GM19035 (cell line): Measurements from ENCODE around the gene IGFBP6.
"Not testable (repeated sequence)": the region's sequence is repeated elsewhere in the genome, so short reads cannot be mapped to it uniquely, and the experiment has no call there.

Source experiments
- ATAC-seq: cut with Tn5 transposase; IDR thresholded peaks from one replicate; pipeline ENCODE4 v1.9.1; 2021; ENCODE audit not compliant: unreplicated experiment

The IGFBP6 gene

DNA sequence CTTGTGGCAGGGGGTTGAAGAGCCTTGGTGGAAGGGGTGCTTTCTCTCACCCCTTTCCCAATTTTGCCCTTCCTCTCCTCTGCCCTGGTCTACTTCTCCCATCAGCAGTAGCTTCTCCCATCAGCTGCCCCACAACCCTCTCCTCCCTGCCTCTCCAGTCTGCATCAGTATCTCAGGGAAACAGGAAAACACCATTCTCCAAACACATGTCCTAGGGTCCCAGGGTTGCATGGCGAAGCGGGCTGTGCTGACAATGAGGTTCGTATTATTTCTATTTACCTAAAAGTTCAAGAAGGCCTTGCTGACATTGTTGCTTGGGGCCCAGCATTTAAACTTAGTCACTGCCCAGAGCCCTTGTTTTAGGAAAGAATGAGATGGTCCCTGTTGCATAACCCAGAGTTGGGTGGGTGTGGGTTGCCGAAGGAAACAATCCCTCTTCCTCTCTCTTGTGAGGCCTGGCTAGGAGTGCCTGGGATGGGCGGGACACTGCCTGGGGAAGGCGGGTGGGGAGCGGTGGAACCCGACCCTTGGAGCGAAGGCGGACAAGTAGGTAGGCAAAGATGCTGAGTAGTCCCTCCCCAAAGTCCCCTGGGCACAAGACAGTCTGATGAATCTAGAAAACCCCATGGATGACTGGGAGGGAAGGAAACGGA, 1.3 kb upstream of the IGFBP6 start:
- no peak for ATAC-seq

GRCh38 chr12:53096759-53097158, 708 bp upstream of the IGFBP6 start:
- no peak for ATAC-seq

DNA sequence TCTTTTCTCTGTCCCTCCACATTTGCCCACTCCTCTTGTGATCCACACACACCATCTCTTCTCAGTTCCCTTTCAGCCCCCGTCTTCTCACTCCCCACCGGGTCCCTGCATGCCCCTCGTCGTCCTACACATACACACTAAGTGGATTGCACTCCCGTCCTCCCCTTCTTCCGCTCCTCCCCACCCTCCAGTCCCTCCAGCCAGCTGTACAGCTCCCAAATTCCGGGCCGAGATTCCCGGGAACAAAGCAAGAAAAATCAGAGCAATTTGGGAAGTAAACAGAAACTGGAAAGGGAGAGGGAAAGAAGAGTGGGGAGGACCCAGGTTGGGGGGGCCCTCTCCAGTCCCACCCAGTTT, 282 bp upstream of the IGFBP6 start:
- ATAC-seq, result no peak

DNA sequence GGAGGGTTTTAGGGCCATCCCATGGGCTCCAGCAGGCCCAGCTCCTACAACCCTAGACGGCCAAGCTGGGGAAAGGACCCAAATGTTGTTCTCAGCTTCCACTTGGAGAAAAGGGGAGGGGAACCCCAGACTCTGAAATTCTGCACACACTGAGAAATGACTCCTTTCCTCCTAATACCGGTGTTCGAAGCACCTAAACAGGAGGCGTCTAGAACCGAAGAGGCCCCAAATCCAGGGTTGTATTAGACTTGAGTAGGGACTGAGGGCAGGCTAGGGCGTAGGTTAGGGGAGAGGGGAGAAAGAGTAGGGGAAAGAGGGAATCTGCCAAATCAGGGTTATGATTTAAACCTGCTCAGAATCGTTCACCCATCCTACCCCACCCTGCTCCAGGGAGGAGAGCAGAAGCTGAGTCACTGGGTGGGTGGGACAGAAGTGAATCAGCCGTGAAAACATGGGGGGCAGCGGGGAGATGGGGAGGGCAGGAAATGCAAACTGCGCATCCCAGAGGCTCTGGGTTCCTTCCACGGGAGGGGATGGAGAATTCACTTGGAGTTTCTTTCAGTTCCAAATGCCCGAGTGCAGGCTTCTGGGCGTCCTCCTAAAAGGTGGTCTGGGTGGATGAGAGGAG, 1.0 kb downstream of the IGFBP6 start:
- ATAC-seq, result no peak

DNA sequence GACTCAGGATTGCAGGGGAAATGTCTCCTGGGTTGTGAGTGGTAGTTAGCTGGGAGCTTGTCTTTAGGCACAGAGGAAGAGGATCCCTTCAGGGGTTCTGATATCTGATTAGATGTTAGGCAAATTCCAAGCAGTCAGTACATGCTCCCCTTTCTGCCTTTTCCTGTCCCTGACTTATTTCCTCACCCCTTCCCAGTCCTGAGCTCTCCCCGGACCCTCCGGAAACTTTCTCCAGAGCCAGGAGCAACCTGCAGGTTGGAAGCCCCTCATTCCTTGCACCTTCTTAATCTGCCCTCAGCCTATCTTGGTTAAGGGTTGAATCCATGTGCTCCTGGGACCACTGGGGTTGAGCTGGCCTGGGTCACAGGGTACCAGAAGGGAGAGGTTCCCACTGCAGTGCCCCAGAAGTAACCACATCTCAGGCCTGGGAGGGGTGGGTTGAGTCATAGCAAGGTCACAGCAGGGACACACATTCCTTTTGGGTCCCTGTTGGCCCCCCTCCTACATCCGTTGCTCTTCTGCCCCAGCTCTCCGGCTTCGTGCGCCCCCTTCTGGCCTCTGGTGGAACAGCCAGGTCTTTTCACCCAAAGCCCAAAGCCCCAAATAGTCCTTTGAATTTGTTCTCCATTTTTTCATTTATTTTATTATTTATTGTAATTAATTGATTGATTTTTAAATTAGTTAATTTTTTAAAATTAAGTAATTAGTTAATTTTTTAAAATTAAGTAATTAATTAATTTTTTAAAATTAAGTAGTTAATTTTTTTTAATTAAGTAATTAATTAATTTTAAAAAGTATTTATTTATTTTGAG, 1.8 kb downstream of the IGFBP6 start:
- ATAC-seq, result no peak

DNA sequence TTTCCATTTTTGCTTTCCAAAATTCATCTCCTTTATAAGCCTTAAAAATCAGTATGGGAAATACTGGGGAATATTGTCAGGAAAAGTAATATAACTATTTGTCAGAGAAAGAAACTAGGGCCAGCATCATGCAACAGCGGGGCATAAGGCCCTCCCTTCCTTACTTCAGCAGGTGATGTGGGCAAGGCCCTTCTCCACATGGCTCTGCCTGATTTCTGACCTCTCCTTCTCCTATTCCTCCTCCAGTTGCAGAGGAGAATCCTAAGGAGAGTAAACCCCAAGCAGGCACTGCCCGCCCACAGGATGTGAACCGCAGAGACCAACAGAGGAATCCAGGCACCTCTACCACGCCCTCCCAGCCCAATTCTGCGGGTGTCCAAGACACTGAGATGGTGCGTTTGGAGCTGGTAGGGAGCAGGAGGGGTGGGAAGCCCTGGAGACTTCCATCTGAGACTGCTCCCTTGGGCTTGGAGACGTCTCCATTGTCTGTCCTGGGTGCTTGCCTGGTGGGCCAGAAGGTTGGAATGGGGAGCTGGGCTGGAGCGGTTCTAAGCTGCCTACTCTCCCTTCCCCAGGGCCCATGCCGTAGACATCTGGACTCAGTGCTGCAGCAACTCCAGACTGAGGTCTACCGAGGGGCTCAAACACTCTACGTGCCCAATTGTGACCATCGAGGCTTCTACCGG, 3.1 kb downstream of the IGFBP6 start:
- ATAC-seq, result no peak

GRCh38 chr12:53101266-53101665, 3.8 kb downstream of the IGFBP6 start:
- no peak for ATAC-seq

DNA sequence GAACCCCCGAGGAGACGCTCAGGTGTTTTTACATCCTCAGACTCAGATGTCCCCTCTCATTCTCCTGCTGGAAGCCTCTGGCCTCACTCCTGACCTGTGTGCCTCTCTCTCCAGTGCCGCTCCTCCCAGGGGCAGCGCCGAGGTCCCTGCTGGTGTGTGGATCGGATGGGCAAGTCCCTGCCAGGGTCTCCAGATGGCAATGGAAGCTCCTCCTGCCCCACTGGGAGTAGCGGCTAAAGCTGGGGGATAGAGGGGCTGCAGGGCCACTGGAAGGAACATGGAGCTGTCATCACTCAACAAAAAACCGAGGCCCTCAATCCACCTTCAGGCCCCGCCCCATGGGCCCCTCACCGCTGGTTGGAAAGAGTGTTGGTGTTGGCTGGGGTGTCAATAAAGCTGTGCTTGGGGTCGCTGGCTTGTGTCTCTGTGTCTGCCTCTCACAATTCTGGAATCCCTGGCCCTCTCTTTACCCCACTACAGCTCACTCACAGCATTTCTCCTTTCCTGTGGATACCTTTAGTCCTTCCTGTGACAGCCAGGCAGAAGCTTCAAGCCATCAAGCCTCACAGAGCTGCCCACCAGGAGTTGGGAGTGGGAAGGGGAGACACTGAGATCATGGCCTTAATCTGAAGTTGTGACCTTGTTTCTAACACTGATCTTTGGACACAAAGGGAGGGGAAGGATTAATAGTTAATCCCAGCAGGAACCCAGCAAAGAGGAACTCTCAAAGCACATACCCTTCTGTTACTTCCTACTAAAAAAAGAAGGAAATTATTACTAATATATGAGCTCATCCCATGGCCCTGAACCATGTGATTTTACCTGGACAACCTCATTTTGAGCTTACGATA, 4.7 kb downstream of the IGFBP6 start:
- no peak for ATAC-seq

GRCh38 chr12:53102883-53103807, 5.7 kb downstream of the IGFBP6 start, which contains the start of gene SOAT2:
Gene SOAT2, plus strand, starts transcription at chr12:53103486. Its CDS starts 92 bp downstream, at chr12:53103578.
- ATAC-seq, result no peak

DNA sequence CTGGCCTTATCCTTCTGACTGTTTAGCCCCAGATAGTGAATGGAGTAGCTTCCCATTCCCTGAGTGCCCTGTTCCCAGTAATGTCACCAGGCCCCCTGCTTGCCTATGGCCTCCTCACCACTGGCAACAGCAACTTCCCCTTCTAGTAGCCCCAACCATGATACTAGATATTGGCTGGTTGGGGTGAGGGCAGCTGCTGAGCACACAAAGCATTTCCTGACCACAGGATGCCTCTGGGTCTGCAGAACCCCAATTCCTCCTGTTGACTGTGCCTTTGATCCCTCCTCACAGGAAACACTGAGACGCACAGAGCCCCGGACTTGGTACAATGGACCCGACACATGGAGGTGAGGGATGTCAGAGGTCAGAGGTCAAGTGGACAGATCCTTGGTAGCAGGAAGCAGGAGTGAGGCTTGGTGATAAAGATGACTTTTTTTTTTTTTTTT, 6.4 kb downstream of the IGFBP6 start:
- ATAC-seq, result no peak

GRCh38 chr12:53105256-53105655, 7.8 kb downstream of the IGFBP6 start:
- ATAC-seq, result no peak

DNA sequence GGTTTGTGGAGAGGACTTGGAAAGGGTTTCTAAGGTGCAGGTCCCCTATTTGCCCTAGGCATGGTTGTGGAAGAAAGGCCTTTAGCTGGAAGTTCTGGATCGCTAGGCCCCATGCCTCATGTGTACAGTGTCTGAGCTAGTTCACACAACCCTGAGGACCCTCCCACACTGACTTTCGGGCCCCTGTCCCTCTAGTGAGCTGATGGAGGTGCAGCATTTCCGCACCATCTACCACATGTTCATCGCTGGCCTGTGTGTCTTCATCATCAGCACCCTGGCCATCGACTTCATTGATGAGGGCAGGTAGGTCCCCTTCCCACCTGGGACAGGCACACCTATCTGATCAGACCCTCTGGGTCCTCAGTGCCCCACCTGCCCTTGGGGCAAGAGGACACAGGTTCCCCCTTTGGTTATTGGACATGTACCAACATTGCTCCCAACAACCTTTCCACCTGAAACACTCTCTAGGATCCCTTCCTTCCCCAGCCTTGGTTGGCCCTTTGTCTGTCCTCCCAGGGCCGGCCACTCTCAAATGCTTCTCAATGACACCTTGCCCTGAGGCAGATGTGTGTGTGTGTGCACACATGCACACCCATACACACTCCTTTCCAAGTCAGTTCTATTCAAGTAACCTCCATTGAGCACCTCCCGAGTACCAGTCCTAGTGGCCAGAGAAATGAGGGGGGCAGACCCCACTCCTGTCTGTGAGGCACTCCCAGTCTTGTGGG, 8.4 kb downstream of the IGFBP6 start:
- ATAC-seq, result no peak

DNA sequence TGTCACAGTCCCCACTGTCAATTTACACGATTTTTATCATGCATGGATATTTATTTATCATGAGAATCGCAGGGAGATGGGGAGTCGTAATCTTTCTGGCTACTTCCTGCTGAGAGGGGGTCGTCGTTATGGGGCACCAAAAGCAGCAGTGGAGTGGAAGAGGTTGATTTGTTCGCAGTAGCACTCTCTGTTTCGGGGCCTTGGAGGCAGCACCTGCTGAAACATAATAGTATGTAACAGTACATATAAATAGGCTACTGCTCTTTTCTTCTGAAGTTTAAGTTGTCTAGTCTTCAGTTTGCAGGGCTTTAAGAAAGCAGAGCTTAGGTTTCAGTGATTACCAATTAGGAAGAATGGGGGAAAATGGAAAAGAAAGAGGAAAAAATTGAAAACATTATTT, 9.7 kb downstream of the IGFBP6 start:
- no peak for ATAC-seq

- not testable (repeated sequence) for ATAC-seq
These were observed 15.0 kb downstream of the IGFBP6 start for GRCh38 chr12:53112431-53112830.

- no peak for ATAC-seq
These were observed 15.8 kb downstream of the IGFBP6 start for GRCh38 chr12:53113136-53113705.

- ATAC-seq, result no peak
These were observed 16.5 kb downstream of the IGFBP6 start for GRCh38 chr12:53113951-53114350.

DNA sequence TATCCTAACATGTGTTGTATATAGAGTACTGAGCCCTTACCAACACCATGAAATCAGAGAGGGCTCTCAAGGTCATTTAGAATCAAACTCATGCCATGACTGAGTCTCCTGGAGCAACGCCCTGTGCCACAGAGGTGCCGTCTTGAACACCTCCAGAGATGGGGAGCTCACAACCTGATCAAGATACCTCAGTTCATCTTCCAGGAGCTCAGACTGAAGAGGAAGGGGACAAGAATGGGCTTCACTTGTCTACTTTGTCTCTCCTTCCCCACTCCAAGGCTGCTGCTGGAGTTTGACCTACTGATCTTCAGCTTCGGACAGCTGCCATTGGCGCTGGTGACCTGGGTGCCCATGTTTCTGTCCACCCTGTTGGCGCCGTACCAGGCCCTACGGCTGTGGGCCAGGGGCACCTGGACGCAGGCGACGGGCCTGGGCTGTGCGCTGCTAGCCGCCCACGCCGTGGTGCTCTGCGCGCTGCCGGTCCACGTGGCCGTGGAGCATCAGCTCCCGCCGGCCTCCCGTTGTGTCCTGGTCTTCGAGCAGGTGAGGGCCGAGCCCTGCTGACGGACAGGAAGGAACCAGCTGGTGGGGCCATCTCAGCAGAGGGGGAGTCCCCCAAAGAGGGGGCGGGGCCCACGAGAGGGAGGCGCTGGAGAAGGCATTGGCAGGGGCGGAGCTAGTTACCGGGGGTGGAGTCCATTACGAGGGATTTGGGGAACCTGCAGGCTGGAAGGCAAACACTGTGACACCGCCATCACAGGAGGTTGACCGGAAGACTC, 17.8 kb downstream of the IGFBP6 start:
- ATAC-seq, result no peak
